Motor neuron (in vitro differentiated cells): Measurements from ENCODE around the gene NRXN3. TPM values are rescaled to one million over a fixed set of nuclear protein-coding genes. Genes with fewer than 3 reads are reported as not detected.
A peak's percentile ranks its signal among the peaks of the same experiment; 100 is the strongest.

ENCODE experiments used
- ATAC-seq, 8 experiments: fragments of 200-7000 bp; cut with Tn5 transposase; replicated peaks in 6 of 8; 2 replicates each; pipeline ENCODE4 v1.8.0; 2021; ENCODE audit warnings: mild to moderate bottlenecking in 8 of 8, moderate library complexity in 8 of 8
- H3K27ac ChIP-seq, 2 donors: fragments of 250-450 bp; sonication (Bioruptor Pico); 2 replicates each; pipeline ENCODE4 v1.9.0; 2021; ENCODE audit warnings: antibody characterized with exemption in 2 of 2, mild to moderate bottlenecking in 2 of 2, moderate library complexity in 1 of 2
- H3K4me1 ChIP-seq, 2 donors: fragments of 250-450 bp; sonication (Bioruptor Pico); replicated peaks in 1 of 2; 2 replicates each; pipeline ENCODE4 v1.6.1; 2021; ENCODE audit warnings: antibody characterized with exemption in 2 of 2, mild to moderate bottlenecking in 2 of 2, moderate library complexity in 1 of 2
- H3K4me3 ChIP-seq, 5 donors: fragments of 250-450 bp; sonication (Bioruptor Pico); 2 replicates each; pipeline ENCODE4 v1.9.0; 2021; ENCODE audit warnings: antibody characterized with exemption in 5 of 5, mild to moderate bottlenecking in 5 of 5, moderate library complexity in 4 of 5
- WGBS, 10 experiments: fragments of 450-650 bp; shearing (Covaris generic); methylation state at CpG; one replicate each; pipeline ENCODE4 v1.0.0; 2022; 5-methylcytosine and 5-hydroxymethylcytosine counted together
- in situ Hi-C, 9 experiments: fragments of 400-800 bp; cut with MboI; loops; one replicate each; pipeline ENCODE4 v1.15.0; 2021; ENCODE audit warnings: low sequenced_read_pairs in 9 of 9, low pct_unique_long_range_greater_than_20kb in 2 of 9; ENCODE audit not compliant: unreplicated experiment in 9 of 9
- total RNA-seq, 8 experiments: library from RNA; unstranded; fragments of 300-600 nt; gene quantifications; 2 replicates each; pipeline versions ENCODE4 v1.2.3 to v1.2.4, GENCODE V29; 2022

Gene NRXN3
- total RNA-seq, 8 experiments from 2014 or later: 1.1 to 16.5 (median 12.9) TPM

- no peak overlapping the region for H3K4me3 ChIP-seq
- peaks cover 15 to 46% of the 10 kb centered on the region in 2 donors for H3K4me1 ChIP-seq
- in situ Hi-C loops: no loop called here
- H3K27ac ChIP-seq: peak overlapping the region in 1 of 2 donors; percentile 15
- peak in 5 of 8 experiments; percentile 26 to 70 (median 47) for ATAC-seq
- 17 to 81% (median 59%) methylated on average over 1 to 5 of the region's 6 CpGs; no CpG with 5 or more reads in 1 of the 10 experiments for WGBS, 10 experiments
Observed at GRCh38 chr14:78345131-78345744, 175.1 kb downstream of the NRXN3 start.

GRCh38 chr14:78346747-78347146 is 176.6 kb downstream of the NRXN3 start:
- WGBS, 10 experiments: 15 to 92% (median 54%) methylated on average over 2 to 5 of the region's 5 CpGs; no CpG with 5 or more reads in 1 of the 10 experiments
- in situ Hi-C loops: no loop called here
- Histone ChIP-seq H3K4me3 (no peak overlapping the region), H3K27ac (peak overlapping the region in 1 of 2 donors; percentile 47), H3K4me1 (peaks cover 15 to 46% of the 10 kb centered on the region in 2 donors)
- ATAC-seq: peak in 4 of 8 experiments; percentile 59 to 76 (median 62)

GRCh38 chr14:78355109-78355508 is 184.9 kb downstream of the NRXN3 start:
- Histone ChIP-seq H3K4me3 (no peak overlapping the region), H3K27ac (no peak overlapping the region), H3K4me1 (peaks cover 11 to 27% of the 10 kb centered on the region in 2 donors)
- ATAC-seq: no peak
- in situ Hi-C loops: no loop called here
- 0 to 94% (median 80%) methylated on average over 1 to 3 of the region's 3 CpGs; no CpG with 5 or more reads in 1 of the 10 experiments for WGBS, 10 experiments

GRCh38 chr14:78356391-78356790 is 186.2 kb downstream of the NRXN3 start:
- in situ Hi-C loops: no loop called here
- no peak overlapping the region for H3K4me3 ChIP-seq
- no peak overlapping the region for H3K27ac ChIP-seq
- H3K4me1 ChIP-seq: peaks cover 11 to 33% of the 10 kb centered on the region in 2 donors
- WGBS, 10 experiments: 0 to 11% (median 2%) methylated on average over 3 of the region's 3 CpGs; no CpG with 5 or more reads in 6 of the 10 experiments
- peak in 5 of 8 experiments; percentile 81 to 98 (median 93) for ATAC-seq

GRCh38 chr14:78358591-78358990 is 188.4 kb downstream of the NRXN3 start:
- 20 to 100% (median 92%) methylated on average over 1 to 4 of the region's 4 CpGs; no CpG with 5 or more reads in 4 of the 10 experiments for WGBS, 10 experiments
- ATAC-seq: no peak
- H3K4me3 ChIP-seq: no peak overlapping the region
- H3K4me1 ChIP-seq: peaks cover 11 to 35% of the 10 kb centered on the region in 2 donors
- no peak overlapping the region for H3K27ac ChIP-seq
- in situ Hi-C loops: no loop called here

- in situ Hi-C loops: no loop called here
- peaks cover 11 to 35% of the 10 kb centered on the region in 2 donors for H3K4me1 ChIP-seq
- ATAC-seq: no peak
- H3K4me3 ChIP-seq: no peak overlapping the region
- no peak overlapping the region for H3K27ac ChIP-seq
- WGBS, 10 experiments: 8 to 100% (median 90%) methylated on average over 2 to 4 of the region's 5 CpGs; no CpG with 5 or more reads in 3 of the 10 experiments
Observed at GRCh38 chr14:78359581-78359980, 189.4 kb downstream of the NRXN3 start.

GRCh38 chr14:78363008-78363407 is 192.8 kb downstream of the NRXN3 start:
- Histone ChIP-seq H3K27ac (no peak overlapping the region), H3K4me1 (peaks cover 0 to 28% of the 10 kb centered on the region in 2 donors), H3K4me3 (no peak overlapping the region)
- ATAC-seq: no peak
- WGBS, 10 experiments: 0 to 100% (median 60%) methylated on average over 1 to 4 of the region's 4 CpGs; no CpG with 5 or more reads in 3 of the 10 experiments
- in situ Hi-C loops: no loop called here

GRCh38 chr14:78367355-78367754 is 197.2 kb downstream of the NRXN3 start:
- no peak overlapping the region for H3K27ac ChIP-seq
- ATAC-seq: no peak
- in situ Hi-C loops: no loop called here
- no peak overlapping the region for H3K4me3 ChIP-seq
- peaks cover 0 to 10% of the 10 kb centered on the region in 2 donors for H3K4me1 ChIP-seq

GRCh38 chr14:78383060-78383459 is 212.9 kb downstream of the NRXN3 start:
- ATAC-seq: no peak
- in situ Hi-C loops: no loop called here
- Histone ChIP-seq H3K27ac (no peak overlapping the region), H3K4me3 (no peak overlapping the region), H3K4me1 (no peaks in the 10 kb centered on the region)
- WGBS, 10 experiments: 0 to 86% (median 46%) methylated on average over 1 to 2 of the region's 3 CpGs; no CpG with 5 or more reads in 2 of the 10 experiments

- no peak for ATAC-seq
- in situ Hi-C loops: no loop called here
- WGBS, 10 experiments: 0 to 60% (median 44%) methylated on average over 1 of the region's 1 CpG; no CpG with 5 or more reads in 4 of the 10 experiments
- Histone ChIP-seq H3K4me1 (peaks cover 2% of the 10 kb centered on the region in 2 donors), H3K4me3 (no peak overlapping the region), H3K27ac (no peak overlapping the region)
Observed at GRCh38 chr14:78398216-78398615, 228.0 kb downstream of the NRXN3 start.

- Histone ChIP-seq H3K4me1 (peaks cover 7 to 13% of the 10 kb centered on the region in 2 donors), H3K27ac (no peak overlapping the region), H3K4me3 (no peak overlapping the region)
- peak in 3 of 8 experiments; percentile 23 to 29 (median 27) for ATAC-seq
- 0 to 65% (median 54%) methylated on average over 1 to 3 of the region's 3 CpGs; no CpG with 5 or more reads in 1 of the 10 experiments for WGBS, 10 experiments
- in situ Hi-C loops: no loop called here
Observed at GRCh38 chr14:78399316-78399889, 229.2 kb downstream of the NRXN3 start.

GRCh38 chr14:78401866-78402265 is 231.7 kb downstream of the NRXN3 start:
- Histone ChIP-seq H3K27ac (no peak overlapping the region), H3K4me1 (peaks cover 7 to 14% of the 10 kb centered on the region in 2 donors), H3K4me3 (no peak overlapping the region)
- WGBS, 10 experiments: 4 to 100% (median 64%) methylated on average over 1 to 3 of the region's 3 CpGs
- ATAC-seq: peak in 2 of 8 experiments; percentile 16 to 32
- in situ Hi-C loops: no loop called here

GRCh38 chr14:78403278-78403815 is 233.2 kb downstream of the NRXN3 start:
- H3K4me1 ChIP-seq: peaks cover 7 to 14% of the 10 kb centered on the region in 2 donors
- peak; percentile 29 to 96 (median 94) for ATAC-seq
- H3K27ac ChIP-seq: no peak overlapping the region
- WGBS, 10 experiments: 0 to 43% (median 20%) methylated on average over 1 to 6 of the region's 8 CpGs
- in situ Hi-C loops: no loop called here
- peak overlapping the region in 3 of 5 donors; percentile 11 to 24 (median 11) for H3K4me3 ChIP-seq
